Fibroblast of lung (primary cell): ENCODE results near the gene FBXO47. TPM values are rescaled to one million over a fixed set of nuclear protein-coding genes. Genes with fewer than 3 reads are reported as not detected.

Source experiments
- DNase-seq, 2 donors: peaks; one replicate each; pipeline versions ENCODE4 v3.0.0 to v3.0.0-alpha.2; 2010; ENCODE audit warnings: low read depth in 2 of 2
- H2AFZ ChIP-seq: 2 replicates; pipeline ENCODE4 v1.5.1; 2012; ENCODE audit warnings: low read length, control low read depth, inconsistent platforms
- H3K27ac ChIP-seq: 2 replicates; pipeline ENCODE4 v1.5.1; 2011; ENCODE audit warnings: low read length, control low read depth; ENCODE audit not compliant: insufficient read depth
- H3K27me3 ChIP-seq: 2 replicates; pipeline ENCODE4 v1.5.1; 2011; ENCODE audit warnings: mild to moderate bottlenecking, low read length; ENCODE audit not compliant: control insufficient read depth, insufficient read depth
- H3K36me3 ChIP-seq: 2 replicates; pipeline ENCODE4 v1.5.1; 2011; ENCODE audit warnings: low read length; ENCODE audit not compliant: control insufficient read depth, insufficient read depth
- H3K4me1 ChIP-seq: 2 replicates; pipeline ENCODE4 v1.5.1; 2011; ENCODE audit warnings: low read length; ENCODE audit not compliant: control insufficient read depth, insufficient read depth; ENCODE audit errors: extremely low read depth
- H3K4me2 ChIP-seq: 2 replicates; pipeline ENCODE4 v1.5.1; 2011; ENCODE audit warnings: low read length, control low read depth; ENCODE audit not compliant: insufficient read depth; ENCODE audit errors: extremely low read depth
- H3K4me3 ChIP-seq, 4 experiments: fragments of 200-600 bp in 1 of 4; sonication (generic) in 1 of 4; replicated peaks in 1 of 4; 2 replicates each; pipeline ENCODE4 v1.5.1; 2011 to 2016; ENCODE audit warnings: low read length in 4 of 4, low read depth in 3 of 4, mild to moderate bottlenecking in 3 of 4, control low read depth in 2 of 4, inconsistent platforms in 1 of 4, mixed read lengths in 1 of 4; ENCODE audit not compliant: insufficient read depth in 1 of 4; ENCODE audit errors: control extremely low read depth in 1 of 4
- H3K79me2 ChIP-seq: 2 replicates; pipeline ENCODE4 v1.5.1; 2012; ENCODE audit warnings: mild to moderate bottlenecking, low read length, inconsistent platforms; ENCODE audit not compliant: control insufficient read depth, insufficient read depth
- H3K9ac ChIP-seq: 2 replicates; pipeline ENCODE4 v1.5.1; 2011; ENCODE audit warnings: mild to moderate bottlenecking, low read length, control low read depth; ENCODE audit not compliant: insufficient read depth
- H3K9me3 ChIP-seq: 2 replicates; pipeline ENCODE4 v1.5.1; 2012; ENCODE audit warnings: low read depth, low read length; ENCODE audit not compliant: control insufficient read depth, insufficient read depth
- H4K20me1 ChIP-seq: 2 replicates; pipeline ENCODE4 v1.5.1; 2011; ENCODE audit warnings: low read length; ENCODE audit not compliant: control insufficient read depth, insufficient read depth; ENCODE audit errors: extremely low read depth
- EZH2 ChIP-seq: IDR thresholded peaks from 2 replicates; pipeline ENCODE4 v1.5.1; 2012; ENCODE audit warnings: low read length, control low read depth, mild to moderate bottlenecking; ENCODE audit errors: missing control alignments
- polyA plus RNA-seq, 2 donors: library from polyadenylated mRNA; depleted of rRNA in 1 of 2; stranded (reverse) in 1 of 2; unstranded in 1 of 2; fragments of >200 nt; gene quantifications; 2 replicates each; pipeline ENCODE4 v1.2.1, GENCODE V29; 2011 to 2012; ENCODE audit warnings: missing spikeins in 1 of 2
- total RNA-seq: library from RNA; depleted of rRNA; stranded (reverse); fragments of >200 nt; gene quantifications from 2 replicates; pipeline ENCODE4 v1.2.1, GENCODE V29; 2014
- TF ChIP-seq, protein P1 (sequence below), 2 donors: IDR thresholded peaks in 1 of 2; conservative IDR thresholded peaks in 1 of 2; 1 replicate in 1 of 2; 2 replicates in 1 of 2; pipeline ENCODE4 v1.5.1; 2011 to 2012; ENCODE audit warnings: low read length in 2 of 2, control low read depth in 1 of 2, inconsistent platforms in 1 of 2, low read depth in 1 of 2, mild to moderate bottlenecking in 1 of 2

FBXO47 gene
- total and polyA plus RNA-seq, 2 donors (not counting 1 experiment from before 2014, with no cell fraction given) = 0.05 to 0.17 TPM

DNA sequence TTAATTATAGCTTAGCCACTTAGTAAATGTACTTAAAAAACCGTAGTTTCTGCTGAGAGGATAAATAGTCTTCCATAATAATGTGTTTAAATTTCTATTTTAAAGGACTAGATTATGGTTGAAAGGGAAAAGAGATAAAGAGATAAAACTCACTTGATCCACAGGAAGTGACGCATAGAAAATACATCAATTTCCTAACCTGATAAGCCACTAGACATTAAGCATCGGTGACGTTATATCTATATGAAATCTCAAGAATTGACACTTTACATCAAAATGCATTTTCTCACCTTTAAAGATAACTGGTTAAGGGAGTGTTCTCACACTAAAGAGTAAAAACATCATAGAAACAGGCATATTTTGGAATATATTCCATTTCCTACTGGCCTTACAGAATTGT is 5.8 kb downstream of the FBXO47 start:
- Histone ChIP-seq H3K27me3 (no peaks in the 10 kb centered on the region), H3K9ac (no peak overlapping the region), H3K27ac (no peak overlapping the region), H4K20me1 (no peaks in the 10 kb centered on the region), H3K4me3 (no peak overlapping the region), H3K9me3 (no peaks in the 10 kb centered on the region), H3K36me3 (no peaks in the 10 kb centered on the region), H3K4me1 (no peaks in the 10 kb centered on the region), H3K79me2 (no peaks in the 10 kb centered on the region), H2AFZ (no peak overlapping the region), H3K4me2 (no peak overlapping the region)
- TF ChIP-seq, protein P1, sequence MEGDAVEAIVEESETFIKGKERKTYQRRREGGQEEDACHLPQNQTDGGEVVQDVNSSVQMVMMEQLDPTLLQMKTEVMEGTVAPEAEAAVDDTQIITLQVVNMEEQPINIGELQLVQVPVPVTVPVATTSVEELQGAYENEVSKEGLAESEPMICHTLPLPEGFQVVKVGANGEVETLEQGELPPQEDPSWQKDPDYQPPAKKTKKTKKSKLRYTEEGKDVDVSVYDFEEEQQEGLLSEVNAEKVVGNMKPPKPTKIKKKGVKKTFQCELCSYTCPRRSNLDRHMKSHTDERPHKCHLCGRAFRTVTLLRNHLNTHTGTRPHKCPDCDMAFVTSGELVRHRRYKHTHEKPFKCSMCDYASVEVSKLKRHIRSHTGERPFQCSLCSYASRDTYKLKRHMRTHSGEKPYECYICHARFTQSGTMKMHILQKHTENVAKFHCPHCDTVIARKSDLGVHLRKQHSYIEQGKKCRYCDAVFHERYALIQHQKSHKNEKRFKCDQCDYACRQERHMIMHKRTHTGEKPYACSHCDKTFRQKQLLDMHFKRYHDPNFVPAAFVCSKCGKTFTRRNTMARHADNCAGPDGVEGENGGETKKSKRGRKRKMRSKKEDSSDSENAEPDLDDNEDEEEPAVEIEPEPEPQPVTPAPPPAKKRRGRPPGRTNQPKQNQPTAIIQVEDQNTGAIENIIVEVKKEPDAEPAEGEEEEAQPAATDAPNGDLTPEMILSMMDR (conservative IDR thresholded peaks at IDR 0.05 in 1 of 2, IDR thresholded peaks at IDR 0.05 in 1 of 2; ENCODE audit: low read depth in 1 of 2, low read length in 2 of 2) = no peak
- no peak for TF ChIP-seq EZH2
- DNase-seq = no peak

DNA sequence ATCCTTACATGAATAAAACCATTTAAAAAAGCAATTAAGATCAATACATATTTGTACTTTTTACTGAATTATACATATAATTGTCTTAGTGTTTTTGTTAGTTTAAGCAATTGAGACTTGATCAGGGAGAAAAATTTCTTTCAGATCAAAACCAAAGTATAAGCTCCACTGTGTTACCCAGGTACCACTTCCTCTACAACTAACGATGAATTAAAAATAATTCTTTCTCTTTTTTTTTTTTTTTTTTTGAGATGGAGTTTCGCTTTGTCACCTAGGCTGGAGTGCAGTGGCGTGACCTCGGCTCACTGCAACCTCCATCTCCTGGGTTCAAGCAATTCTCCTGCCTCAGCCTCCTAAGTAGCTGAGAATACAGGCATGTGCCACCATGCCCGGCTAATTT is 6.8 kb downstream of the FBXO47 start:
- no peak for DNase-seq

DNA sequence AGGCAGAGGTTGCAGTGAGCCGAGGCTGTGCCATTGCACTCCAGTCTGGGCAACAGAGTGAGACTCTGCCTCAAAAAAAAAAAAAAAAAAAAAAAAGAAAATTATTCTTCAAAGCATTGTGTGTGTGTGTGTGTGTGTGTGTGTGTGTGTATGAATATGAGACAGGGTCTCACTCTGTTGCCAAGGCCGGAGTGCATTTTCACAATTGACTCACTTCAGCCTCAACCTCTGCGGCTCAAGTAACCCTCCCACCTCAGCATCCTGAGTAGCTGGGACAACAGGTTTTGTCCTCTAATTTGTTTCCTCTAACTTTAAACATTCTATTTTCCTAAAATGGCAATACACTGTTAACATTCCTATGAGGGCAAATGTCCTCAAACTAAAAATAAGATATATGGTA is 7.7 kb downstream of the FBXO47 start:
- no peak overlapping the region for H3K4me3 ChIP-seq
- no peak overlapping the region for H3K27ac ChIP-seq
- H3K4me1 ChIP-seq = no peaks in the 10 kb centered on the region
- no peaks in the 10 kb centered on the region for H4K20me1 ChIP-seq
- H3K79me2 ChIP-seq = no peaks in the 10 kb centered on the region
- no peaks in the 10 kb centered on the region for H3K27me3 ChIP-seq
- no peak overlapping the region for H3K9ac ChIP-seq
- H3K4me2 ChIP-seq = no peak overlapping the region
- no peaks in the 10 kb centered on the region for H3K36me3 ChIP-seq
- H2AFZ ChIP-seq = no peak overlapping the region
- TF ChIP-seq, protein P1 (conservative IDR thresholded peaks at IDR 0.05 in 1 of 2, IDR thresholded peaks at IDR 0.05 in 1 of 2; ENCODE audit: low read depth in 1 of 2, low read length in 2 of 2) = no peak
- TF ChIP-seq EZH2 = no peak
- no peak for DNase-seq
- no peaks in the 10 kb centered on the region for H3K9me3 ChIP-seq

More for the DNA sequence above, 6.8 kb downstream of the FBXO47 start:
- no peaks in the 10 kb centered on the region for H3K27me3 ChIP-seq
- no peak overlapping the region for H3K4me3 ChIP-seq
- no peak overlapping the region for H3K4me2 ChIP-seq
- H4K20me1 ChIP-seq = no peaks in the 10 kb centered on the region
- no peaks in the 10 kb centered on the region for H3K36me3 ChIP-seq
- no peak overlapping the region for H3K27ac ChIP-seq
- H3K9me3 ChIP-seq = no peaks in the 10 kb centered on the region
- no peak overlapping the region for H3K9ac ChIP-seq
- TF ChIP-seq, protein P1 (conservative IDR thresholded peaks at IDR 0.05 in 1 of 2, IDR thresholded peaks at IDR 0.05 in 1 of 2; ENCODE audit: low read depth in 1 of 2, low read length in 2 of 2) = no peak
- TF ChIP-seq EZH2 = no peak
- no peak overlapping the region for H2AFZ ChIP-seq
- no peaks in the 10 kb centered on the region for H3K79me2 ChIP-seq
- no peaks in the 10 kb centered on the region for H3K4me1 ChIP-seq
